K562 (cell line): ENCODE data around the gene CRYBG2. TPM values are rescaled to one million over a fixed set of nuclear protein-coding genes. Genes with fewer than 3 reads are reported as not detected.
"Not testable (repeated sequence)": the region's sequence is repeated elsewhere in the genome, so short reads cannot be mapped to it uniquely, and the experiment has no call there.

Experiments used
- ATAC-seq: fragments of 200-7000 bp; cut with Tn5 transposase; 3 replicates; pipeline ENCODE4 v1.9.1; 2020; ENCODE audit warnings: moderate library complexity
- BruUV-seq: library from RNA; stranded (reverse); fragments of 400-500 nt; replicated peaks from 2 replicates; lab custom pipeline; 2021; lab: Mats Ljungman, UMichigan
- CTCF ChIA-PET: fragments of 300-600 bp; formaldehyde crosslinking; extraction: SDS; loops from one replicate; lab custom pipeline; 2021; ENCODE audit warnings: low intra/inter-chr PET ratio; lab: Yijun Ruan, JAX
- POLR2A ChIA-PET: fragments of 300-600, 350-650 bp; sonication (Branson Sonifier 250); formaldehyde crosslinking; extraction: SDS; loops from one replicate; lab custom pipeline; 2021; ENCODE audit warnings: antibody characterized with exemption, inconsistent platforms; lab: Yijun Ruan, JAX
- DNase-seq, 4 experiments: peaks; one replicate each; pipeline versions ENCODE4 v3.0.0 to v3.0.0-alpha.2; 2011 to 2018; ENCODE audit warnings: low spot score in 3 of 4, mixed read lengths in 3 of 4; ENCODE audit errors: extremely low read depth in 1 of 4
- FAIRE-seq: peaks from 2 replicates; lab custom pipeline; 2011; peaks lifted over from hg19 to GRCh38; lab: Jason Lieb, UNC
- H2AFZ ChIP-seq: 2 replicates; pipeline ENCODE4 v1.6.0; 2011; ENCODE audit warnings: low read depth, low read length, control low read depth, inconsistent platforms
- H3K27ac ChIP-seq: fragments of 200-600 bp; 3 replicates; pipeline ENCODE4 v1.8.0; 2011; ENCODE audit warnings: low read depth, mild to moderate bottlenecking, control low read depth, inconsistent platforms, low read length, moderate library complexity, mixed read lengths; ENCODE audit errors: extremely low read depth
- H3K27me3 ChIP-seq, 2 experiments: fragments of 300-600 bp in 1 of 2; 2 replicates in 1 of 2; 3 replicates in 1 of 2; pipeline versions ENCODE4 v1.6.0 to v1.8.0; 2011; ENCODE audit warnings: inconsistent platforms in 2 of 2, low read length in 2 of 2, mild to moderate bottlenecking in 1 of 2, mixed read lengths in 1 of 2, moderate library complexity in 1 of 2; ENCODE audit not compliant: control insufficient read depth in 2 of 2, insufficient read depth in 2 of 2
- H3K36me3 ChIP-seq: fragments of 300-600 bp; 3 replicates; pipeline ENCODE4 v1.8.0; 2011; ENCODE audit warnings: mild to moderate bottlenecking, low read length, inconsistent platforms; ENCODE audit not compliant: control insufficient read depth, insufficient read depth
- H3K4me1 ChIP-seq, 2 experiments: fragments of 200-600 bp in 1 of 2; replicated peaks in 1 of 2; 2 replicates in 1 of 2; 3 replicates in 1 of 2; pipeline versions ENCODE4 v1.5.1 to v1.8.0; 2011; ENCODE audit warnings: inconsistent platforms in 2 of 2, low read length in 2 of 2, mild to moderate bottlenecking in 1 of 2, mixed read lengths in 1 of 2, moderate library complexity in 1 of 2; ENCODE audit not compliant: control insufficient read depth in 2 of 2, insufficient read depth in 2 of 2
- H3K4me2 ChIP-seq: 2 replicates; pipeline ENCODE4 v1.6.1; 2011; ENCODE audit warnings: low read length, control low read depth, inconsistent platforms, mixed read lengths; ENCODE audit not compliant: insufficient read depth
- H3K4me3 ChIP-seq: fragments of 200-600 bp; sonication (generic), shearing (Covaris generic); 2 replicates; pipeline ENCODE4 v1.5.1; 2016; ENCODE audit warnings: control low read depth, inconsistent platforms
- H3K79me2 ChIP-seq: fragments of 200-600 bp; 3 replicates; pipeline ENCODE4 v1.8.0; 2011; ENCODE audit warnings: low read length, inconsistent platforms; ENCODE audit not compliant: control insufficient read depth, insufficient read depth
- H3K9ac ChIP-seq, 2 experiments: 2 replicates each; pipeline versions ENCODE4 v1.6.0 to v1.6.1; 2011; ENCODE audit warnings: low read depth in 2 of 2, low read length in 2 of 2, control low read depth in 1 of 2, inconsistent platforms in 1 of 2, mild to moderate bottlenecking in 1 of 2, mixed read lengths in 1 of 2; ENCODE audit not compliant: insufficient read depth in 1 of 2
- H3K9me1 ChIP-seq: one replicate; pipeline ENCODE4 v1.6.0; 2011; ENCODE audit warnings: inconsistent platforms, mild to moderate bottlenecking, low read length, moderate library complexity; ENCODE audit not compliant: control insufficient read depth, insufficient read depth
- H3K9me3 ChIP-seq: replicated peaks from 2 replicates; pipeline ENCODE4 v1.5.1; 2011; ENCODE audit warnings: low read depth, low read length, inconsistent platforms; ENCODE audit not compliant: control insufficient read depth, insufficient read depth
- H4K20me1 ChIP-seq: replicated peaks from 2 replicates; pipeline ENCODE4 v1.6.1; 2011; ENCODE audit warnings: low read length, inconsistent platforms, mixed read lengths; ENCODE audit not compliant: control insufficient read depth, insufficient read depth
- ATF1 ChIP-seq, 2 experiments: fragments of 450-650 bp in 1 of 2; IDR thresholded peaks; 2 replicates each; pipeline ENCODE4 v1.6.1; 2016; ENCODE audit warnings: missing compliant biosample characterization in 1 of 2, missing genetic modification characterization in 1 of 2
- ATF3 ChIP-seq, 2 experiments: fragments of 450-650 bp in 1 of 2; sonication (generic) in 1 of 2; formaldehyde crosslinking in 1 of 2; IDR thresholded peaks in 1 of 2; conservative IDR thresholded peaks in 1 of 2; 2 replicates each; pipeline versions ENCODE4 v1.6.1 to v1.8.1; 2016 to 2023; ENCODE audit warnings: mild to moderate bottlenecking in 2 of 2, moderate library complexity in 2 of 2, inconsistent platforms in 1 of 2, missing genetic modification reagents in 1 of 2
- ATF7 ChIP-seq: fragments of 450-650 bp; IDR thresholded peaks from 2 replicates; pipeline ENCODE4 v1.7.1; 2014; ENCODE audit warnings: mild to moderate bottlenecking, moderate library complexity
- CREB1 ChIP-seq, 2 experiments: sonication (generic) in 1 of 2; formaldehyde crosslinking in 1 of 2; IDR thresholded peaks; 2 replicates each; pipeline versions ENCODE4 v1.6.1 to v1.8.0; 2012 to 2022; ENCODE audit warnings: inconsistent platforms in 1 of 2, mild to moderate bottlenecking in 1 of 2, missing genetic modification reagents in 1 of 2, moderate library complexity in 1 of 2
- CREM ChIP-seq: IDR thresholded peaks from 2 replicates; pipeline ENCODE4 v1.6.1; 2014; ENCODE audit warnings: antibody characterized with exemption, low read depth
- KHSRP ChIP-seq: fragments of 450-650 bp; IDR thresholded peaks from 2 replicates; pipeline ENCODE4 v1.6.1; 2017
- MTA3 ChIP-seq: fragments of 450-650 bp; formaldehyde crosslinking; IDR thresholded peaks from 2 replicates; pipeline ENCODE4 v1.6.1; 2017; ENCODE audit warnings: mild to moderate bottlenecking, borderline replicate concordance
- NCOA1 ChIP-seq: fragments of 450-650 bp; IDR thresholded peaks from 2 replicates; pipeline ENCODE4 v1.6.1; 2016; ENCODE audit warnings: low read depth
- WGBS: fragments of 100-300 bp; shearing (Covaris generic); methylation state at CpG from one replicate; pipeline ENCODE4 v1.1.6; 2016; ENCODE audit warnings: low coverage, mixed read lengths; ENCODE audit not compliant: insufficient coverage; ENCODE audit errors: missing lambda C conversion rate; 5-methylcytosine and 5-hydroxymethylcytosine counted together
- in situ Hi-C: fragments of 300-500 bp; cut with MboI; formaldehyde crosslinking; loops from 4 replicates; pipeline ENCODE4 v1.15.0; 2018; ENCODE audit warnings: inconsistent platforms, mixed read lengths
- intact Hi-C: fragments of 100-400 bp; cut with micrococcal nuclease; formaldehyde crosslinking; loops from 2 replicates; pipeline ENCODE4 v1.14.2; 2022
- polyA plus RNA-seq, 8 experiments: library from polyadenylated mRNA; depleted of rRNA in 4 of 8; stranded (reverse) in 5 of 8; unstranded in 3 of 8; fragments of >200 nt; fragmentation: Nextera tagmentation in 2 of 8; fragmentation: Illumina TruSeq in 1 of 8; extraction: Ambion mirVana in 2 of 8; extraction: Trizol in 1 of 8; gene quantifications; 2 replicates each; pipeline versions ENCODE4 v1.2.1 to v1.2.3, GENCODE V29; 2011 to 2014; ENCODE audit warnings: inconsistent platforms in 1 of 8, missing spikeins in 1 of 8
- total RNA-seq, 7 experiments: library from RNA; depleted of rRNA in 6 of 7; stranded (reverse); fragments of >200 nt in 6 of 7; fragmentation: Illumina TruSeq in 2 of 7; extraction: Trizol in 2 of 7; gene quantifications; 2 replicates each; pipeline versions ENCODE4 v1.2.1 to v1.2.3, GENCODE V29; 2011 to 2021; ENCODE audit warnings: low replicate concordance in 1 of 7
- TF ChIP-seq, protein P1 (sequence below): fragments of 250-450 bp; sonication (Bioruptor Pico); IDR thresholded peaks from 2 replicates; pipeline ENCODE4 v1.4.0; 2020
- TF ChIP-seq, protein P2 (sequence below): fragments of 450-650 bp; IDR thresholded peaks from 2 replicates; pipeline ENCODE4 v1.6.1; 2016

Gene CRYBG2
- total and polyA plus RNA-seq, 9 of the 15 experiments (the other 6 are each of a cell fraction or from before 2014, with no cell fraction given), result 0.39 to 8.5 (median 3.7) TPM

GRCh38 chr1:26374361-26374760 is 20.4 kb upstream of the CRYBG2 start:
- H3K9me3 ChIP-seq; in situ Hi-C loops; H4K20me1 ChIP-seq; H3K27ac ChIP-seq; intact Hi-C loops; FAIRE-seq; H3K4me3 ChIP-seq; CTCF ChIA-PET; ATAC-seq; BruUV-seq; H3K36me3 ChIP-seq; H3K9me1 ChIP-seq; H3K27me3 ChIP-seq; H3K79me2 ChIP-seq; H3K4me2 ChIP-seq; TF ChIP-seq ATF3 (CRISPR knock-in tag; conservative IDR thresholded peaks at IDR 0.05): not testable (repeated sequence)
- WGBS, result 54% methylated on average over 2 of the region's 2 CpGs
- H3K4me1 ChIP-seq, result peaks cover 25 to 38% of the 10 kb centered on the region in 2 experiments
- POLR2A ChIA-PET, result interaction anchor here (1.5 kb wide), 1 partner anchor 12 kb away, joined by 5 read pairs; no protein-coding TSS in a partner anchor
- TF ChIP-seq, protein P1, sequence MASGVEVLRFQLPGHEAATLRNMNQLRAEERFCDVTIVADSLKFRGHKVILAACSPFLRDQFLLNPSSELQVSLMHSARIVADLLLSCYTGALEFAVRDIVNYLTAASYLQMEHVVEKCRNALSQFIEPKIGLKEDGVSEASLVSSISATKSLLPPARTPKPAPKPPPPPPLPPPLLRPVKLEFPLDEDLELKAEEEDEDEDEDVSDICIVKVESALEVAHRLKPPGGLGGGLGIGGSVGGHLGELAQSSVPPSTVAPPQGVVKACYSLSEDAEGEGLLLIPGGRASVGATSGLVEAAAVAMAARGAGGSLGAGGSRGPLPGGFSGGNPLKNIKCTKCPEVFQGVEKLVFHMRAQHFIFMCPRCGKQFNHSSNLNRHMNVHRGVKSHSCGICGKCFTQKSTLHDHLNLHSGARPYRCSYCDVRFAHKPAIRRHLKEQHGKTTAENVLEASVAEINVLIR (CRISPR knock-in tag), result peak; percentile 72
- peak; percentile 91 for TF ChIP-seq CREB1 (IDR thresholded peaks at IDR 0.05)
- peak; percentile 92 for TF ChIP-seq CREB1 (CRISPR knock-in tag; IDR thresholded peaks at IDR 0.05)
- TF ChIP-seq, protein P2, sequence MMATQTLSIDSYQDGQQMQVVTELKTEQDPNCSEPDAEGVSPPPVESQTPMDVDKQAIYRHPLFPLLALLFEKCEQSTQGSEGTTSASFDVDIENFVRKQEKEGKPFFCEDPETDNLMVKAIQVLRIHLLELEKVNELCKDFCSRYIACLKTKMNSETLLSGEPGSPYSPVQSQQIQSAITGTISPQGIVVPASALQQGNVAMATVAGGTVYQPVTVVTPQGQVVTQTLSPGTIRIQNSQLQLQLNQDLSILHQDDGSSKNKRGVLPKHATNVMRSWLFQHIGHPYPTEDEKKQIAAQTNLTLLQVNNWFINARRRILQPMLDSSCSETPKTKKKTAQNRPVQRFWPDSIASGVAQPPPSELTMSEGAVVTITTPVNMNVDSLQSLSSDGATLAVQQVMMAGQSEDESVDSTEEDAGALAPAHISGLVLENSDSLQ, result peak; percentile 27; the same call in 1 of the 2 replicates
- peak; percentile 40; the same call in 1 of the 2 replicates for TF ChIP-seq ATF7
- peak; percentile 60; the same call in 1 of the 2 replicates for TF ChIP-seq KHSRP
- TF ChIP-seq MTA3, result peak; percentile 56; the same call in 1 of the 2 replicates
- TF ChIP-seq ATF3 (IDR thresholded peaks at IDR 0.05), result peak; percentile 59
- TF ChIP-seq NCOA1, result peak; percentile 75
- peak; percentile 51; the same call in 1 of the 2 replicates for TF ChIP-seq ATF1 (CRISPR knock-in tag; IDR thresholded peaks at IDR 0.05)
- TF ChIP-seq ATF1 (tag; IDR thresholded peaks at IDR 0.05), result peak; percentile 94
- TF ChIP-seq CREM, result peak; percentile 94
- H2AFZ ChIP-seq, result peak overlapping the region; percentile 86
- DNase-seq, result peak in 1 of 4 experiments; percentile 51
- peak overlapping the region in 1 of 2 experiments; percentile 40; a peak in 2 of 4 replicates for H3K9ac ChIP-seq
